Measurements from ENCODE around the gene MOXD1.
A peak's percentile ranks its signal among the peaks of the same experiment; 100 is the strongest.

Gene MOXD1

DNA sequence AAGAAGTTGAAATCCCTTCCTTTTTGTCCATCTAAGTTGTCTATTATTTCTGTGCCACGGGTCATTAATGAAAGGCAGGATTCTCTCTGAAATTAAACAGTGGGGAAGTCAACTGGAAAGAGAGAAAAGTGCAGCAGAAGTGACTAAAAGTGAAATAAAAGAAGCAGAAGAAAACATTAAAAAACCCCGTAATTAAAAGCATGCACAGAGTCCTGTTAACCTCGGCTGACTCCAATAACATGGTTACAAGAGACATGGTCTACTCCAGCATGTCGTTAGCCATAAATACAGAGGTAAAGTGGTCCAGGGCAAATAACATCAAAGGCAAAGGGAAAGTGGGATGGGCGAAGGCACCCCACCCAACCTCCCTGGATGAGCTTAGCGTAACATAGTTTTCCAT is 13.0 kb upstream of the MOXD1 start:
- 88 to 100% methylated on average over 2 to 4 of the region's 6 CpGs for WGBS, 2 experiments (ENCODE audit: insufficient coverage in 2 of 2)
- no peaks in the 10 kb centered on the region for H3K36me3 ChIP-seq (ENCODE audit: control insufficient read depth, insufficient read depth, low read length)
- H3K4me1 ChIP-seq (ENCODE audit: control insufficient read depth, insufficient read depth, low read length, poor library complexity, severe bottlenecking) = no peaks in the 10 kb centered on the region
- H3K27ac ChIP-seq (ENCODE audit: low read depth, low read length, severe bottlenecking) = no peak overlapping the region
- H3K4me3 ChIP-seq (ENCODE audit: extremely low read depth, insufficient read depth, low read length, poor library complexity, severe bottlenecking) = no peak overlapping the region
- peaks cover 8% of the 10 kb centered on the region for H3K9me3 ChIP-seq (ENCODE audit: control insufficient read depth, low read length)

DNA sequence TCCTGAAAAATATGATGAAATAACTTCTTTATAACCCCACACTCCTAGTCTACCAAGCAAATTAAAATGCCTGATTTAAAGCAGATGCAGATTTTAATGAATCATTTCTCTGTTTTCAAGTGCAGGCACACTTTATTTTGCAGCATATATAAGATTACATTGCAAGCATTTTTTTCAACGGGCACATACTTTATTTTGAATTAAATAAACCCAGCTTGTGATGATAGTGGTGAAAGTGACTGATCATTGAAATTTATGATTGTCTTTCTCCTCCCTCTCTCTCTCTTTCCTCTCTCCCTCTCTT is 12.2 kb upstream of the MOXD1 start:
- no peaks in the 10 kb centered on the region for H3K36me3 ChIP-seq (ENCODE audit: control insufficient read depth, insufficient read depth, low read length)
- H3K4me3 ChIP-seq (ENCODE audit: extremely low read depth, insufficient read depth, low read length, poor library complexity, severe bottlenecking) = no peak overlapping the region
- no CpG with 5 or more reads among the region's 1 CpG for WGBS, 2 experiments (ENCODE audit: insufficient coverage in 2 of 2)
- H3K4me1 ChIP-seq (ENCODE audit: control insufficient read depth, insufficient read depth, low read length, poor library complexity, severe bottlenecking) = no peaks in the 10 kb centered on the region
- H3K27ac ChIP-seq (ENCODE audit: low read depth, low read length, severe bottlenecking) = no peak overlapping the region
- H3K9me3 ChIP-seq (ENCODE audit: control insufficient read depth, low read length) = peaks cover 8% of the 10 kb centered on the region

DNA sequence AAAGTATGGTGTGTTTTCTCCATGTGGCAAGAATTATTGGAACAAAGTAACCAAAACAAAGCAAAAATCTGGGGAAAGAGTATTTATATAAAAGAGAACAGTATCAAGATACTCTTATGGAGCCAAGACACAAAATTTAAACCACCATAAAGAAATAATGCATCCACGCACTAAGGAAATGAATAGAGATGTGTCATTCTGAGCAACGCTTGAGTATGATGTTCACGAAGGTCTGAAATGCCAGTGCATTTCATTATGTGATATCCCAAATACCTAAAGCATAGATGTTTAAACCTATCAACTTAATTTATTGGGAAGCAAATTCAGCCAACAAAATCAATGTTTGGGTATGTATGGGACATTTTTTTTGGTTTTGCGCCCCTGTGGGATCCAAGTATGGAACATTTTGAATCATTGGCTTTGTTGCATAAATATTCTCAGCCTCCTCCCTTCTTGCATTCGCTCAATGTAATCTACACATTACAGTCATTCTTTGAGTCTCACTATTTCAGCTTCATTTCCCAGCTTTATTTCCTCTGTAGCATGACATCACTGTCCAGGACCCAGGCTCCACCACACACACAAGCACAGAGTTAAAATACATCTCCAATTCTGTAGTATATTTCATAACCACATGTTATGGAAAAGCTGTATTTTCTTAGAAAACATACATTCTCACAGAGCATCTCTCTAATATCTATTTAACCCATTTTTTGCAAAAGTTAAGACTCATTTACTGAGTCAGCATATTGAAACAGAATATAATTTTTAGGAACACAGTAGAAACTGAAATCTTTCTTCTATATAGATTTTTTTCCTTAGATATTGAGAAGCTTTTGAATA is 11.6 kb upstream of the MOXD1 start:
- H3K4me1 ChIP-seq (ENCODE audit: control insufficient read depth, insufficient read depth, low read length, poor library complexity, severe bottlenecking) = no peaks in the 10 kb centered on the region
- H3K4me3 ChIP-seq (ENCODE audit: extremely low read depth, insufficient read depth, low read length, poor library complexity, severe bottlenecking) = no peak overlapping the region
- H3K27ac ChIP-seq (ENCODE audit: low read depth, low read length, severe bottlenecking) = no peak overlapping the region
- H3K9me3 ChIP-seq (ENCODE audit: control insufficient read depth, low read length) = peaks cover 8% of the 10 kb centered on the region
- H3K36me3 ChIP-seq (ENCODE audit: control insufficient read depth, insufficient read depth, low read length) = no peaks in the 10 kb centered on the region
- WGBS, 2 experiments (ENCODE audit: insufficient coverage in 2 of 2) = 67 to 100% methylated on average over 1 of the region's 5 CpGs

DNA sequence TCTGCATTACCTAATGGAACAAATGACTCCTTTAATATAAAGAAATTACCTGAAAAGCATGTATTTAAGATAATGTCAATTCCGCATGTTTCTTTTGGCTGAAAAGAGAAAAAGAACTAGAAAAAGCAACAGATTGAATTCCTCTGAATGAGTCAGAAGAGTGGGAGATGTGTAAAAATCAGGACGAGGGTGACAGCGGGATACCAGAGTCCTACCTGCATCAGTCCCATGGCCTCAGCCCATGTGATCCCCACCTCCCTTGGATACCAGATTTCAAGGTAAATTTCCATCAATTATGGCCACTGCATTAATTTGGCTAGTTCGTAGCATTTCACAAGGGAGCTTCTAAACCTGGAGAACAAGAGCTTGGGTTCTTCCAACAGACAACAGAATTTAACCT is 10.0 kb upstream of the MOXD1 start:
- H3K4me3 ChIP-seq (ENCODE audit: extremely low read depth, insufficient read depth, low read length, poor library complexity, severe bottlenecking) = no peak overlapping the region
- 69 to 74% methylated on average over 2 to 4 of the region's 4 CpGs for WGBS, 2 experiments (ENCODE audit: insufficient coverage in 2 of 2)
- peaks cover 3% of the 10 kb centered on the region for H3K9me3 ChIP-seq (ENCODE audit: control insufficient read depth, low read length)
- no peak overlapping the region for H3K27ac ChIP-seq (ENCODE audit: low read depth, low read length, severe bottlenecking)
- no peaks in the 10 kb centered on the region for H3K4me1 ChIP-seq (ENCODE audit: control insufficient read depth, insufficient read depth, low read length, poor library complexity, severe bottlenecking)
- no peaks in the 10 kb centered on the region for H3K36me3 ChIP-seq (ENCODE audit: control insufficient read depth, insufficient read depth, low read length)

DNA sequence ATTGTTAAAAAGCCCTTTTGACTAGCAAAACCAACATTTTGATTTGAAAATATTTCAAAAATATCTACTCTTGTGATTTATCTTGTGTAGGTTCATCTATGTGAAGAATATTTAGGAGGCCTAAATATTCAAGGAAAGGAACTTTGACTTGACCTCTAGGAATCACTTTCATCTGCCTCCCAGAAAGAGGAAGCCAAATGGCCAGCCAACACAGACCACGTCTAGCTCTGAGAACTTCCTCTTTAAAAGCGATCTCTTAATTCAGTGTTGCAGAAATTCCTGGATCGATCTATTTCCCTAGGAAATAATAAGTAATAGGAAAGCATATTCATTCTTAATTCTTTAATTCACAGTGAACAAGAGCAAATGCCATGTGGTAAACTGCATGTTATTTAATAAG is 9.6 kb upstream of the MOXD1 start:
- no peaks in the 10 kb centered on the region for H3K36me3 ChIP-seq (ENCODE audit: control insufficient read depth, insufficient read depth, low read length)
- no peak overlapping the region for H3K27ac ChIP-seq (ENCODE audit: low read depth, low read length, severe bottlenecking)
- H3K9me3 ChIP-seq (ENCODE audit: control insufficient read depth, low read length) = no peaks in the 10 kb centered on the region
- WGBS, 2 experiments (ENCODE audit: insufficient coverage in 2 of 2) = no CpG with 5 or more reads among the region's 3 CpGs
- no peaks in the 10 kb centered on the region for H3K4me1 ChIP-seq (ENCODE audit: control insufficient read depth, insufficient read depth, low read length, poor library complexity, severe bottlenecking)
- H3K4me3 ChIP-seq (ENCODE audit: extremely low read depth, insufficient read depth, low read length, poor library complexity, severe bottlenecking) = no peak overlapping the region

DNA sequence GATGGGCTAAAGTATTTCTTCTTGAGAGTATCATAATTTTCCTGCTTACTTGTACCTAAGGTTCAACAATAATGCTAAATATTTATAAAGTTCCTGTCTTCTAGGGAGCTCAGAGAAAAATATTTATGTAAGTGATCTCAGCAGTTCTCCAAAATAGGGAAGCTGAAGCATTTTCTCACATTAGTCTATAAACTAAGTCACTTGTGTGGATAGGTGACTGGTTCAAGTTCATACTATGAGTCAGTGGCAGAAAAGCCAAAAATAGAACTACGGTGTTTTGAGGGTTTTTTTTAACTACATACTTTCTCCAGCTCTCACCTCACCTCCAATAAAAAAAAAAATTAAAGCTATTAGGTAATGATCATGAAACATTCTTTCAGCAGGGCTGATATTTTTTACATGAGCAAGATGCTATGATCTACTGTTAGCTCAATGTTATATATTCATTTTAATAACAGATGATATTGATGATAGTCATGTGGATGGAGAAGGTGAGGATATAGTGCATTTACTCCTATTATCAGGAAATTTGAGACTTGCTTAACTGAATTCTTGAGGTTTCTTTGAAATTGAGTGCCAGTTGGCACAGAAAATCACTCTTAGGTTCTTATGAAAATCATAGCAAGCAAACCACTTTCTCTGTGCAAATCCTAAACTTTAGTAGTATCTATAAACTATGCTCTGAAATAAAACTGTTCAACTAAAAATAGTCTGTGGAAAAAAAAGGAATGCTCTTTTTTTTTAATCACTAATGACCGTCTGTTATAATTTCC is 4.1 kb upstream of the MOXD1 start:
- H3K36me3 ChIP-seq (ENCODE audit: control insufficient read depth, insufficient read depth, low read length) = no peaks in the 10 kb centered on the region
- H3K4me1 ChIP-seq (ENCODE audit: control insufficient read depth, insufficient read depth, low read length, poor library complexity, severe bottlenecking) = peaks cover 4% of the 10 kb centered on the region
- no peaks in the 10 kb centered on the region for H3K9me3 ChIP-seq (ENCODE audit: control insufficient read depth, low read length)
- no peak overlapping the region for H3K27ac ChIP-seq (ENCODE audit: low read depth, low read length, severe bottlenecking)
- WGBS, 2 experiments (ENCODE audit: insufficient coverage in 2 of 2) = no CpG with 5 or more reads among the region's 2 CpGs
- no peak overlapping the region for H3K4me3 ChIP-seq (ENCODE audit: extremely low read depth, insufficient read depth, low read length, poor library complexity, severe bottlenecking)

DNA sequence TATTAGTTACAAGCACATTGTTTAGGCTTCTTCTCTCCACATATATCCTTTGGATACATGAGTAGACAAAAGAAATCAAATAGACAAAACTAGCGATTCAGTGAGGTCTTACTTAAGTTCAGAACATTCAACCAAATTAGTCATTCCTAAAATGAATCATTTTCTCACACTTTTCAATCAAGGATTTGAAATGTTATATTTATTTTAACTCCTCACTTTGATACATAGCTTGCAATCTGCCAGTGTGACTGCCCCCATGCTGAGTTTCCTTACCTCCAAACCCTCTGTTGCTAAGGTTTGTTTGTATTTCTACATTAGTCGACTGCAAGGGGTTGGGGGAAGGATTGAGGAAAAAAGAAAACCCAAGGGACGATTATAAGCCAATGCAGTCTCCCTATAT is 3.5 kb upstream of the MOXD1 start:
- Histone ChIP-seq H3K9me3 (ENCODE audit: control insufficient read depth, low read length) (no peaks in the 10 kb centered on the region), H3K4me3 (ENCODE audit: extremely low read depth, insufficient read depth, low read length, poor library complexity, severe bottlenecking) (no peak overlapping the region), H3K36me3 (ENCODE audit: control insufficient read depth, insufficient read depth, low read length) (no peaks in the 10 kb centered on the region), H3K27ac (ENCODE audit: low read depth, low read length, severe bottlenecking) (no peak overlapping the region), H3K4me1 (ENCODE audit: control insufficient read depth, insufficient read depth, low read length, poor library complexity, severe bottlenecking) (peaks cover 4% of the 10 kb centered on the region)
- WGBS, 2 experiments (ENCODE audit: insufficient coverage in 2 of 2) = 60 to 100% methylated on average over 1 of the region's 3 CpGs

DNA sequence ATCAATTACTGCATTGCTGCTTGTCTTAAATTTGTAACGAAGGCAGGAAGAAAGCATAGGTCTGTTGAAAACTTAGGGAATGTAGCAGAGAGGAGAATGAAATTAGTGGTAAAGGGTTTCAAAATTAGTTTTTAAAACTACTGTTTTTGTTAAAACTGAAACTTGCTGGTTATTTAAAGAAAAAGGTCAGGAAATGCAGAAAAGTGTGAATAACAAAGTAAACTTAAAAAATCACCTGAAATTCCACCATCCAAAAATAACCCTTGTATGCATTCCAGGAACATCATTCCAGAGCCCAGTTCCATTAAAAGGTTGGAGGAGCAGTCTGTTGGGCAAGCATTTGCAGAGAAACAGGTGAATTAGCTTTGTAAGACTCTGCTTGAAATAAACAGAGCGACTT is 3.1 kb upstream of the MOXD1 start:
- Histone ChIP-seq H3K4me3 (ENCODE audit: extremely low read depth, insufficient read depth, low read length, poor library complexity, severe bottlenecking) (no peak overlapping the region), H3K4me1 (ENCODE audit: control insufficient read depth, insufficient read depth, low read length, poor library complexity, severe bottlenecking) (peaks cover 4% of the 10 kb centered on the region), H3K27ac (ENCODE audit: low read depth, low read length, severe bottlenecking) (no peak overlapping the region), H3K36me3 (ENCODE audit: control insufficient read depth, insufficient read depth, low read length) (no peaks in the 10 kb centered on the region), H3K9me3 (ENCODE audit: control insufficient read depth, low read length) (no peaks in the 10 kb centered on the region)
- 78 to 100% methylated on average over 1 to 2 of the region's 2 CpGs for WGBS, 2 experiments (ENCODE audit: insufficient coverage in 2 of 2)

DNA sequence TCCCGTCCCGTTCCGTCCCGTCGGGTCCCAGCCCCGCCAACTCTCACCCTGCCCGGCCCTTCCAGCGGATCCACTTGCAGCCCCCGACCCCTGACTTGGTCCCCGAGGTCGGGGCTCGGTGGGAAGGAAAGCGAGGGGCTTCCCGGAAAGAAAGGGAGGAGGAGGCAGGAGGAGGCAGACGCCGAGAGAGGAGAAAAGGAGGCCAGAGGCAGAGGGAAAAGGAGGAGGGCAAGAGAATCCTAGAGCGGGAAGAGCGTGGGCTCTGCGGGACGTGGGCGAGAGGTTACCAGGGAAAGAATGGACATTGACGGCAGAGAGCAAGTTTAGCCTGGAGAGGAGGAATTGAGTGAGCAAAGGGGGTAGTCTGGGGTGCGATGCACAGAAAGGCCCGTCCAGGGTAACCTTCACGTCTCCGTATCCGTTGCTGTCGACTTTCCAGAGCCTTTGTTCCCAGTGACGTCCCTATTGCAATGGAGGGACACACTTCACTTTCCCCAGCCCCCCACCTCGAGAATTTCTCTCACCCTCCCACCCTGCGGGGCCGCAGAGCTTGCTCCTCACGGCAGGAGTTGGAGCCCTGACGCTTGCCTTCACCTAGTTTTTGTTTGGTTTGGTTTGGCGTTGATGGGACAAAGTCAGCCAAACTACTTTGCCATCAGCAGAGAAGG is 477 bp upstream of the MOXD1 start:
- WGBS, 2 experiments (ENCODE audit: insufficient coverage in 2 of 2) = 13 to 18% methylated on average over 19 to 24 of the region's 35 CpGs

DNA sequence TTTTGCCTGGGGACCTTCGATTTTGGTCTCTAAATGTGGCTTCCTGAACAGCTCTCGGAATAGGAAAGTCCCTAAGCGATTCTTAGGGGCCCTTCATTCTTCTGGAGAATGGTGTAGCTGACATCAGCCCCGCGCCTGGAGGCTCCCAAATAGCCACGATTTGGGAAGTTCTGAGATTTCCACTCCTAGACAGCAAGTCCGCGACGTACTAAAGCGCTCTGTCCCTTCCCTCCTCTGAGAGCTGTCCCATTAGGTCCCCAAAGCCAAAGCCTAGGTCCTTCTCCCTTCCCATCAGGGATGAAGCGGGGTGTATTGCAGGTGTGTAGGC is 756 bp downstream of the MOXD1 start:
- 20 to 33% methylated on average over 6 of the region's 11 CpGs for WGBS, 2 experiments (ENCODE audit: insufficient coverage in 2 of 2)
- no peaks in the 10 kb centered on the region for H3K9me3 ChIP-seq (ENCODE audit: control insufficient read depth, low read length)
- no peak overlapping the region for H3K27ac ChIP-seq (ENCODE audit: low read depth, low read length, severe bottlenecking)
- H3K36me3 ChIP-seq (ENCODE audit: control insufficient read depth, insufficient read depth, low read length) = no peaks in the 10 kb centered on the region
- H3K4me3 ChIP-seq (ENCODE audit: extremely low read depth, insufficient read depth, low read length, poor library complexity, severe bottlenecking) = peak overlapping the region; percentile 57
- H3K4me1 ChIP-seq (ENCODE audit: control insufficient read depth, insufficient read depth, low read length, poor library complexity, severe bottlenecking) = peaks cover 4% of the 10 kb centered on the region

More for the DNA sequence above, 477 bp upstream of the MOXD1 start:
- Histone ChIP-seq H3K9me3 (ENCODE audit: control insufficient read depth, low read length) (no peaks in the 10 kb centered on the region), H3K4me1 (ENCODE audit: control insufficient read depth, insufficient read depth, low read length, poor library complexity, severe bottlenecking) (peaks cover 4% of the 10 kb centered on the region), H3K27ac (ENCODE audit: low read depth, low read length, severe bottlenecking) (no peak overlapping the region), H3K4me3 (ENCODE audit: extremely low read depth, insufficient read depth, low read length, poor library complexity, severe bottlenecking) (peak overlapping the region; percentile 57), H3K36me3 (ENCODE audit: control insufficient read depth, insufficient read depth, low read length) (no peaks in the 10 kb centered on the region)
